ENCODE data around the gene BTBD19.

DNA sequence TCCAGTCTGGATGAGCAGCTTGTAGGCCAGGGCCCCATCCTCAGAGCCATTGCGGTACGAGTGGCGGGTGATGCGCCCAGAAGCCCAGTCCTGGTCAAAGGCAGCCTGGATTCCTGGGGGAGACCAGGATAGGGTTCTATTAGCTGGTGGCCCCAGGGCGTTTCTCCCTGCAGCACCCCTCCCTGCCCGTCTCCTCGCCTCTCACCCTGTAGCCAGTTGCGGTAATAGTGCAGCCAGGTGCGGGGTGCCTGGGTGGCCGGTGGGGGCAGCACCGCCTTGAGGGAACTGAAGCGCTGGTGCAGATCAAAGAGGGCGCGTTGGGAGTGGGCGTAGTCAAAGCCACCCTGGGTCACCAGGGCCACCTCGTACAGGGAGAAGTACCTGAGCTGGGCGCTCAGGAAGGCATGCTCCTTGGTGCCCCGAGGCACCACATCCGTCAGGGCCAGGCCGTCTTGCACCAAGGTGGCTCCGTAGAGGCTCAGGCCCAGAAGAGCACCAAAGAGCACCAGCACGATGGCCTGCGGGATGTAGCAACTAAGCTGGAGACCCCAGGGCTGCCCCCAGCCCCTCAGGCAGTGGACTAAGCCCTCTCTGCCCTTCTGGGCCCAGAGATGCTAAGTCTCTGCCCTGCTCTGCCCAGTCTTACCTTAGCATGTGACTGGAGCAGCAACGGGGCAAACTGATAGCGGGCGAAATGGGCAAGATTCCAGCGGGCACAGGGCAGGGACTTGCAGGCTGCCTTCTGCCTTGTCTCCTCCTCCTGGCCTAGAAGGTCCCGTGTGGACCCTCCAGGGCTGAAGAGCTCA lies 19.1 kb downstream of the BTBD19 start:
- no peak for TF ChIP-seq CTCF (IDR thresholded peaks at IDR 0.05; ENCODE audit: insufficient read depth, low read depth, low read length)
- no peak for TF ChIP-seq EZH2 (IDR thresholded peaks at IDR 0.05; ENCODE audit: insufficient read depth, low read length)
